Measurements from ENCODE around the gene CDK2AP2. TPM values are rescaled to one million over a fixed set of nuclear protein-coding genes. Genes with fewer than 3 reads are reported as not detected.

CDK2AP2 gene
- total and polyA plus RNA-seq, 3 experiments from 2014 or later = 60.7 to 173 (median 68.9) TPM

GRCh38 chr11:67504005-67504949, 3.7 kb downstream of the CDK2AP2 start:
- Mint-ChIP-seq H3K27ac (peak overlapping the region; percentile 88 to 99 (median 92)), H3K4me3 (peak overlapping the region; percentile 91 to 97 (median 92)), H3K27me3 (peaks cover 0 to 5% of the 10 kb centered on the region in 2 donors), H3K9me3 (no peaks in the 10 kb centered on the region), H3K4me1 (peaks cover 47 to 65% (median 49%) of the 10 kb centered on the region in 3 donors), H3K36me3 (peaks cover 8 to 56% (median 15%) of the 10 kb centered on the region in 3 donors)
- Histone ChIP-seq H3K4me3 (ENCODE audit: low read length) (peak overlapping the region; percentile 84), H3K4me1 (ENCODE audit: insufficient read depth, low read length) (peaks cover 42% of the 10 kb centered on the region), H3K27me3 (ENCODE audit: insufficient read depth, low read length, poor library complexity, severe bottlenecking) (no peaks in the 10 kb centered on the region), H3K36me3 (ENCODE audit: insufficient read depth, low read length) (peaks cover 18% of the 10 kb centered on the region), H3K27ac (ENCODE audit: low read depth, low read length) (peak overlapping the region; percentile 91), H3K9me3 (ENCODE audit: low read length) (no peaks in the 10 kb centered on the region)
- ChIA-PET CTCF (interaction anchor here (1.0 to 3.0 kb wide), 9 partner anchors 12 to 113 kb away, joined by 3 to 14 read pairs (median 5); partner anchors contain the start of genes AIP, PPP1CA and RAD9A), POLR2A (interaction anchor here (0.6 to 2.1 kb wide), 7 partner anchors 19 to 113 kb away, joined by 3 to 11 read pairs (median 5); partner anchors contain the start of genes PPP1CA, PTPRCAP and RAD9A)
- peak; percentile 36 to 71 (median 46) for DNase-seq

- H3K4me1 ChIP-seq (ENCODE audit: insufficient read depth, low read length) = peaks cover 35% of the 10 kb centered on the region
- ChIA-PET POLR2A (no interaction called here), CTCF (interaction anchor here (1.1 to 3.0 kb wide), 2 partner anchors 102 kb away, joined by 3 to 14 read pairs; partner anchors contain the start of gene PPP1CA)
Observed at GRCh38 chr11:67503119-67504004, 4.6 kb downstream of the CDK2AP2 start.

GRCh38 chr11:67502328-67502979, 5.5 kb downstream of the CDK2AP2 start:
- Mint-ChIP-seq H3K27ac (peak overlapping the region; percentile 59 to 94 (median 86)), H3K4me1 (peaks cover 39 to 54% (median 40%) of the 10 kb centered on the region in 3 donors), H3K4me3 (peak overlapping the region; percentile 64 to 91 (median 82)), H3K9me3 (no peaks in the 10 kb centered on the region), H3K27me3 (peaks cover 0 to 1% of the 10 kb centered on the region in 2 donors), H3K36me3 (peaks cover 8 to 71% (median 15%) of the 10 kb centered on the region in 3 donors)
- ChIA-PET CTCF (interaction anchor here (0.8 to 1.1 kb wide), 2 partner anchors 11 to 101 kb away, joined by 3 read pairs; no protein-coding TSS in a partner anchor), POLR2A (no interaction called here)
- H3K4me3 ChIP-seq (ENCODE audit: low read length) = no peak overlapping the region
- no peak overlapping the region for H3K27ac ChIP-seq (ENCODE audit: low read depth, low read length)
- H3K9me3 ChIP-seq (ENCODE audit: low read length) = no peaks in the 10 kb centered on the region
- H3K27me3 ChIP-seq (ENCODE audit: insufficient read depth, low read length, poor library complexity, severe bottlenecking) = no peaks in the 10 kb centered on the region
- H3K36me3 ChIP-seq (ENCODE audit: insufficient read depth, low read length) = peaks cover 18% of the 10 kb centered on the region
- H3K4me1 ChIP-seq (ENCODE audit: insufficient read depth, low read length) = peaks cover 33% of the 10 kb centered on the region
- peak in 1 of 5 donors; percentile 40 for DNase-seq

More at GRCh38 chr11:67503119-67504004, 4.6 kb downstream of the CDK2AP2 start:
- Mint-ChIP-seq H3K4me3 (peak overlapping the region; percentile 64 to 91 (median 82)), H3K36me3 (peaks cover 8 to 62% (median 15%) of the 10 kb centered on the region in 3 donors), H3K27me3 (peaks cover 0 to 1% of the 10 kb centered on the region in 2 donors), H3K27ac (peak overlapping the region; percentile 59 to 97 (median 88)), H3K9me3 (no peaks in the 10 kb centered on the region), H3K4me1 (peaks cover 39 to 57% (median 42%) of the 10 kb centered on the region in 3 donors)
- Histone ChIP-seq H3K36me3 (ENCODE audit: insufficient read depth, low read length) (peaks cover 18% of the 10 kb centered on the region), H3K4me3 (ENCODE audit: low read length) (no peak overlapping the region), H3K27me3 (ENCODE audit: insufficient read depth, low read length, poor library complexity, severe bottlenecking) (no peaks in the 10 kb centered on the region), H3K27ac (ENCODE audit: low read depth, low read length) (no peak overlapping the region), H3K9me3 (ENCODE audit: low read length) (no peaks in the 10 kb centered on the region)
- no peak for DNase-seq

GRCh38 chr11:67501854-67502253, 6.1 kb downstream of the CDK2AP2 start:
- Histone ChIP-seq H3K4me3 (ENCODE audit: low read length) (no peak overlapping the region), H3K27me3 (ENCODE audit: insufficient read depth, low read length, poor library complexity, severe bottlenecking) (no peaks in the 10 kb centered on the region), H3K27ac (ENCODE audit: low read depth, low read length) (no peak overlapping the region), H3K4me1 (ENCODE audit: insufficient read depth, low read length) (peaks cover 27% of the 10 kb centered on the region), H3K36me3 (ENCODE audit: insufficient read depth, low read length) (peaks cover 18% of the 10 kb centered on the region), H3K9me3 (ENCODE audit: low read length) (no peaks in the 10 kb centered on the region)
- H3K4me1 Mint-ChIP-seq = peaks cover 34 to 48% (median 35%) of the 10 kb centered on the region in 3 donors
- no peaks in the 10 kb centered on the region for H3K9me3 Mint-ChIP-seq
- H3K4me3 Mint-ChIP-seq = peak overlapping the region in 1 of 7 donors; percentile 63
- peaks cover 0 to 1% of the 10 kb centered on the region in 2 donors for H3K27me3 Mint-ChIP-seq
- ChIA-PET CTCF (interaction anchor here (0.8 kb wide), 1 partner anchor 10 kb away, joined by 3 read pairs; no protein-coding TSS in a partner anchor), POLR2A (no interaction called here)
- peak overlapping the region in 1 of 8 donors; percentile 31 for H3K27ac Mint-ChIP-seq
- peaks cover 8 to 73% (median 15%) of the 10 kb centered on the region in 3 donors for H3K36me3 Mint-ChIP-seq
- DNase-seq = peak in 1 of 5 donors; percentile 42

- H3K27ac Mint-ChIP-seq = peak overlapping the region in 7 of 8 donors; percentile 32 to 91 (median 67)
- no peaks in the 10 kb centered on the region for H3K9me3 Mint-ChIP-seq
- H3K4me1 Mint-ChIP-seq = peaks cover 26 to 40% (median 28%) of the 10 kb centered on the region in 3 donors
- POLR2A ChIA-PET = no interaction called here
- H3K4me3 Mint-ChIP-seq = peak overlapping the region in 2 of 7 donors; percentile 48 to 63
- CTCF ChIA-PET = no interaction called here
- Histone ChIP-seq H3K27me3 (ENCODE audit: insufficient read depth, low read length, poor library complexity, severe bottlenecking) (no peaks in the 10 kb centered on the region), H3K4me1 (ENCODE audit: insufficient read depth, low read length) (peaks cover 19% of the 10 kb centered on the region), H3K36me3 (ENCODE audit: insufficient read depth, low read length) (peaks cover 18% of the 10 kb centered on the region), H3K27ac (ENCODE audit: low read depth, low read length) (no peak overlapping the region), H3K4me3 (ENCODE audit: low read length) (no peak overlapping the region), H3K9me3 (ENCODE audit: low read length) (no peaks in the 10 kb centered on the region)
- no peaks in the 10 kb centered on the region for H3K27me3 Mint-ChIP-seq
- DNase-seq = no peak
- H3K36me3 Mint-ChIP-seq = peaks cover 8 to 74% (median 15%) of the 10 kb centered on the region in 3 donors
Observed at GRCh38 chr11:67500831-67501715, 6.9 kb downstream of the CDK2AP2 start.

- H3K4me3 Mint-ChIP-seq = peak overlapping the region in 1 of 7 donors; percentile 63
- H3K27ac Mint-ChIP-seq = peak overlapping the region in 3 of 8 donors; percentile 43 to 67 (median 48)
- H3K27me3 Mint-ChIP-seq = no peaks in the 10 kb centered on the region
- Histone ChIP-seq H3K4me1 (ENCODE audit: insufficient read depth, low read length) (peaks cover 13% of the 10 kb centered on the region), H3K4me3 (ENCODE audit: low read length) (no peak overlapping the region), H3K36me3 (ENCODE audit: insufficient read depth, low read length) (peaks cover 18% of the 10 kb centered on the region), H3K27ac (ENCODE audit: low read depth, low read length) (no peak overlapping the region), H3K9me3 (ENCODE audit: low read length) (no peaks in the 10 kb centered on the region), H3K27me3 (ENCODE audit: insufficient read depth, low read length, poor library complexity, severe bottlenecking) (no peaks in the 10 kb centered on the region)
- POLR2A ChIA-PET = interaction anchor here (1.0 kb wide), 1 partner anchor 99 kb away, joined by 4 read pairs; the partner anchor contains the start of gene PPP1CA
- H3K36me3 Mint-ChIP-seq = peaks cover 8 to 79% (median 15%) of the 10 kb centered on the region in 3 donors
- CTCF ChIA-PET = interaction anchor here (2.2 kb wide), 1 partner anchor 99 kb away, joined by 5 read pairs; the partner anchor contains the start of gene PPP1CA
- DNase-seq = no peak
- no peaks in the 10 kb centered on the region for H3K9me3 Mint-ChIP-seq
- peaks cover 20 to 34% (median 21%) of the 10 kb centered on the region in 3 donors for H3K4me1 Mint-ChIP-seq
Observed at GRCh38 chr11:67500484-67500821, 7.5 kb downstream of the CDK2AP2 start.

Measured in CD8-positive, alpha-beta memory T cell (primary cell).